Body of pancreas (tissue), 4 donors: ENCODE data around the gene VAPA. TPM values are rescaled to one million over a fixed set of nuclear protein-coding genes. Genes with fewer than 3 reads are reported as not detected.

Experiments used
- ATAC-seq: fragments of 150-250 bp; one replicate; pipeline ENCODE4 v1.9.1; 2016
- DNase-seq, 4 donors: peaks; one replicate each; pipeline ENCODE4 v3.0.0-alpha.2; 2019
- H3K27ac ChIP-seq, 4 donors: fragments of 200-600 bp; sonication (generic); 1 replicate in 3 of 4; 2 replicates in 1 of 4; pipeline versions ENCODE4 v1.5.1 to v1.6.1; 2016 to 2019; ENCODE audit warnings: mild to moderate bottlenecking in 1 of 4, mixed read lengths in 1 of 4, moderate library complexity in 1 of 4
- H3K27me3 ChIP-seq, 2 donors: fragments of 200-600 bp; sonication (generic); one replicate each; pipeline ENCODE4 v1.6.0; 2016; ENCODE audit warnings: mild to moderate bottlenecking in 1 of 2
- H3K36me3 ChIP-seq, 2 donors: fragments of 200-600 bp; sonication (generic); replicated peaks in 1 of 2; 2 replicates each; pipeline ENCODE4 v1.5.1; 2016; ENCODE audit warnings: low read depth in 2 of 2; ENCODE audit not compliant: insufficient read depth in 1 of 2
- H3K4me1 ChIP-seq: fragments of 200-600 bp; sonication (generic); one replicate; pipeline ENCODE4 v1.6.0; 2016
- H3K4me3 ChIP-seq, 2 donors: fragments of 200-600 bp; sonication (generic); 1 replicate in 1 of 2; 2 replicates in 1 of 2; pipeline ENCODE4 v1.5.1; 2016 to 2019
- H3K9me3 ChIP-seq, 3 donors: fragments of 200-600 bp; sonication (generic); 1 replicate in 2 of 3; 2 replicates in 1 of 3; pipeline ENCODE4 v1.5.1; 2016
- CTCF ChIP-seq, 7 experiments: fragments of 450-650 bp in 4 of 7; fragments of 200-600 bp in 3 of 7; sonication (generic) in 3 of 7; IDR thresholded peaks; one replicate each; pipeline ENCODE4 v1.5.1; 2016 to 2019; ENCODE audit warnings: antibody characterized with exemption in 7 of 7
- POLR2A ChIP-seq, 3 donors: fragments of 450-650 bp; IDR thresholded peaks; one replicate each; pipeline ENCODE4 v1.6.1; 2016; ENCODE audit warnings: antibody characterized with exemption in 3 of 3, mild to moderate bottlenecking in 2 of 3
- WGBS, 2 donors: methylation state at CpG; one replicate each; pipeline ENCODE4 v1.1.5; 2017; 5-methylcytosine and 5-hydroxymethylcytosine counted together
- intact Hi-C: fragments of 100-400 bp; cut with DNase I; formaldehyde crosslinking; loops from one replicate; pipeline ENCODE4 v1.15.1; 2023
- total RNA-seq, 2 donors: library from RNA; depleted of rRNA; stranded (reverse); fragments of >200 nt; gene quantifications; one replicate each; pipeline ENCODE4 v1.1.0, GENCODE V29; 2016

VAPA gene
- total RNA-seq, 2 donors from 2014 or later: 58.7 to 113 TPM

GRCh38 chr18:9916077-9916639 lies 2.3 kb downstream of the VAPA start:
- Histone ChIP-seq H3K4me3 (no peak overlapping the region), H3K27me3 (no peaks in the 10 kb centered on the region), H3K4me1 (peaks cover 62% of the 10 kb centered on the region), H3K36me3 (no peaks in the 10 kb centered on the region), H3K27ac (peak overlapping the region in 3 of 4 donors; percentile 99 to 100 (median 100)), H3K9me3 (no peaks in the 10 kb centered on the region)
- DNase-seq (no peak), ATAC-seq (no peak)
- TF ChIP-seq CTCF (IDR thresholded peaks at IDR 0.05) (no peak), POLR2A (IDR thresholded peaks at IDR 0.05) (no peak)
- 5 to 6% methylated on average over 2 of the region's 2 CpGs for WGBS, 2 donors
- intact Hi-C loops: no loop called here

GRCh38 chr18:9916808-9917207 lies 3.0 kb downstream of the VAPA start:
- Histone ChIP-seq H3K4me3 (no peak overlapping the region), H3K27me3 (no peaks in the 10 kb centered on the region), H3K4me1 (peaks cover 65% of the 10 kb centered on the region), H3K9me3 (no peaks in the 10 kb centered on the region), H3K27ac (peak overlapping the region in 2 of 4 donors; percentile 58 to 99), H3K36me3 (no peaks in the 10 kb centered on the region)
- TF ChIP-seq POLR2A (IDR thresholded peaks at IDR 0.05): no peak
- no peak for TF ChIP-seq CTCF (IDR thresholded peaks at IDR 0.05)
- ATAC-seq: no peak
- WGBS, 2 donors: 73% methylated on average over 3 of the region's 3 CpGs
- intact Hi-C loops: no loop called here
- DNase-seq: no peak

GRCh38 chr18:9918016-9918680 lies 4.3 kb downstream of the VAPA start:
- intact Hi-C loops: no loop called here
- TF ChIP-seq POLR2A (IDR thresholded peaks at IDR 0.05): no peak
- TF ChIP-seq CTCF (IDR thresholded peaks at IDR 0.05): no peak
- Histone ChIP-seq H3K27me3 (no peaks in the 10 kb centered on the region), H3K36me3 (no peaks in the 10 kb centered on the region), H3K4me1 (peaks cover 72% of the 10 kb centered on the region), H3K4me3 (no peak overlapping the region), H3K27ac (peak overlapping the region in 1 of 4 donors; percentile 58), H3K9me3 (no peaks in the 10 kb centered on the region)
- DNase-seq (no peak), ATAC-seq (no peak)
- 6 to 10% methylated on average over 2 of the region's 2 CpGs for WGBS, 2 donors

GRCh38 chr18:9919564-9920232 lies 5.9 kb downstream of the VAPA start:
- Histone ChIP-seq H3K36me3 (no peaks in the 10 kb centered on the region), H3K4me3 (no peak overlapping the region), H3K27me3 (no peaks in the 10 kb centered on the region), H3K9me3 (no peaks in the 10 kb centered on the region), H3K27ac (no peak overlapping the region), H3K4me1 (peaks cover 84% of the 10 kb centered on the region)
- intact Hi-C loops: no loop called here
- WGBS, 2 donors: 68 to 71% methylated on average over 8 of the region's 8 CpGs
- TF ChIP-seq CTCF (IDR thresholded peaks at IDR 0.05) (no peak), POLR2A (IDR thresholded peaks at IDR 0.05) (no peak)
- DNase-seq (no peak), ATAC-seq (no peak)
